GM23338 (cell line): ENCODE results near the gene KARS1.

Experiments
- CTCF ChIP-seq, 2 experiments: fragments of 200-600 bp in 1 of 2; sonication (generic) in 1 of 2; conservative IDR thresholded peaks; 2 replicates each; pipeline versions ENCODE4 v1.5.1 to v1.6.1; 2016 to 2017; ENCODE audit warnings: antibody characterized with exemption in 2 of 2, low read depth in 2 of 2, mild to moderate bottlenecking in 2 of 2, moderate library complexity in 1 of 2
- EZH2 ChIP-seq: fragments of 200-600 bp; sonication (generic); IDR thresholded peaks from one replicate; pipeline ENCODE4 v1.8.0; 2017; ENCODE audit warnings: antibody characterized with exemption, mild to moderate bottlenecking, low read depth; ENCODE audit not compliant: unreplicated experiment
- POLR2AphosphoS5 ChIP-seq: IDR thresholded peaks from 2 replicates; pipeline ENCODE4 v1.6.1; 2016; ENCODE audit warnings: antibody characterized with exemption, low read depth
- REST ChIP-seq: IDR thresholded peaks from one replicate; pipeline ENCODE4 v1.6.1; 2018; ENCODE audit warnings: antibody characterized with exemption; ENCODE audit not compliant: unreplicated experiment

- TF ChIP-seq POLR2AphosphoS5 (no peak), CTCF (conservative IDR thresholded peaks at IDR 0.05; ENCODE audit: low read depth in 2 of 2) (no peak), EZH2 (no peak), REST (no peak)
These were observed 14.6 kb downstream of the KARS1 start for GRCh38 chr16:75632857-75633256.
